Thyroid gland (tissue), 4 donors: ENCODE measurements around the gene FAM171A2.

ENCODE experiments used
- POLR2A ChIP-seq, 2 donors: fragments of 450-650 bp; IDR thresholded peaks; one replicate each; pipeline ENCODE4 v1.6.1; 2017; ENCODE audit warnings: antibody characterized with exemption in 2 of 2, mild to moderate bottlenecking in 2 of 2, moderate library complexity in 1 of 2
- TF ChIP-seq, protein P1 (sequence below), 6 experiments: fragments of 200-600 bp in 3 of 6; fragments of 450-650 bp in 3 of 6; sonication (generic) in 3 of 6; IDR thresholded peaks; one replicate each; pipeline ENCODE4 v1.5.1; 2016 to 2019; ENCODE audit warnings: antibody characterized with exemption in 6 of 6, mild to moderate bottlenecking in 2 of 6, inconsistent platforms in 1 of 6, moderate library complexity in 1 of 6

DNA sequence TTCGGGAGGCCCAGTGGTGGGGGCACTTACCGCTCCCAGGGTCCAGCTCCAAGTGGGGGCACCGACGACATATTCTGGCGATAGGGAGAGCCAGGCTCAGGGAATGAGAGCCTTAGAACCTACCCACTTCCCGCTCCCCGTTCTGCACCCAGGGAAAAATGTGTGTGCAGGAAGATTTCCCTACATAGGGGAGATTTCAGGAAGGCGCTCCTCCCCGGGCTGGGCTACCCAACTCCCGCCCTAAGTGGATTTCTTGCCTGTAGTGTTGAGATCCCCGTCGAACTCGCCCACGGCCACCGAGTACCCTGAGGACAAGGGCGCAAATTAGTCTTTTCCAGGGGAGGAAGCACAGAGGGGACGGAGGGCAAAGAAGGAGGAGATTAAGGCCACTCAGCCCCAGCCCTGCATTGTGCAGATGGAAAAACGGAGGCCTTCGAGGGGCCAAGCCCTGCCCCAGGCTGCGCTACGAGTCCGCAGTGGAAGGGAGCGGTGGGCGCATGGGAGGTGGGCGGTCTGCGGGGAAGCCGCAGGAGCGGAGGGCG, 20.7 kb upstream of the FAM171A2 start:
- TF ChIP-seq, protein P1, sequence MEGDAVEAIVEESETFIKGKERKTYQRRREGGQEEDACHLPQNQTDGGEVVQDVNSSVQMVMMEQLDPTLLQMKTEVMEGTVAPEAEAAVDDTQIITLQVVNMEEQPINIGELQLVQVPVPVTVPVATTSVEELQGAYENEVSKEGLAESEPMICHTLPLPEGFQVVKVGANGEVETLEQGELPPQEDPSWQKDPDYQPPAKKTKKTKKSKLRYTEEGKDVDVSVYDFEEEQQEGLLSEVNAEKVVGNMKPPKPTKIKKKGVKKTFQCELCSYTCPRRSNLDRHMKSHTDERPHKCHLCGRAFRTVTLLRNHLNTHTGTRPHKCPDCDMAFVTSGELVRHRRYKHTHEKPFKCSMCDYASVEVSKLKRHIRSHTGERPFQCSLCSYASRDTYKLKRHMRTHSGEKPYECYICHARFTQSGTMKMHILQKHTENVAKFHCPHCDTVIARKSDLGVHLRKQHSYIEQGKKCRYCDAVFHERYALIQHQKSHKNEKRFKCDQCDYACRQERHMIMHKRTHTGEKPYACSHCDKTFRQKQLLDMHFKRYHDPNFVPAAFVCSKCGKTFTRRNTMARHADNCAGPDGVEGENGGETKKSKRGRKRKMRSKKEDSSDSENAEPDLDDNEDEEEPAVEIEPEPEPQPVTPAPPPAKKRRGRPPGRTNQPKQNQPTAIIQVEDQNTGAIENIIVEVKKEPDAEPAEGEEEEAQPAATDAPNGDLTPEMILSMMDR (IDR thresholded peaks at IDR 0.05), result no peak
- no peak for TF ChIP-seq POLR2A (IDR thresholded peaks at IDR 0.05)
